ENCODE data around the gene RYR3. TPM values are rescaled to one million over a fixed set of nuclear protein-coding genes. Genes with fewer than 3 reads are reported as not detected.

RYR3 gene
- total RNA-seq, 1 experiment from 2014 or later, result not detected

DNA sequence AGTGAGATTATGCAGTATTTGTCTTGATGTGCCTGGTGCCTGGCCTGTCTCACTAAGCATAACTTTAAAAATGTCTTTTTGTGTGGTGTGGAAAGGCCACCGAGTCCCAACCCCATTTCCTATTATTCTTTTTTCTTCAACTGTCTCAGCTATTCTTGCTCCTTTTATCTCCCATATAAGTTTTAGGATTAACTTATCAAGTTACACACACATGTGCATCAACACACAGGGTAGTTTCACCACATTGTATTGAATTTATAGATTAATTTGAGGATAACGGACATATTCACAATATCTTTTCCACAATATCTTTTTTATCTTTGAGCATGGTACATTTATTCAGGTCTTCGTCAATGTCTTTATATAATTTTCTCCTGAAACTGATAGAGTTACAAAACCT is 127.6 kb downstream of the RYR3 start:
- Histone ChIP-seq H3K9me2 (replicated peaks; ENCODE audit: low read length) (no peaks in the 10 kb centered on the region), H3K4me1 (ENCODE audit: insufficient read depth, low read length) (no peaks in the 10 kb centered on the region), H3K4me2 (ENCODE audit: low read length) (no peak overlapping the region), H2AFZ (ENCODE audit: low read length) (no peak overlapping the region), H3K27me3 (ENCODE audit: low read length) (peaks cover 57% of the 10 kb centered on the region), H4K20me1 (ENCODE audit: low read length) (no peaks in the 10 kb centered on the region), H3F3A (ENCODE audit: low read length, unreplicated experiment) (no peaks in the 10 kb centered on the region), H3K27ac (ENCODE audit: low read length) (no peak overlapping the region), H3K79me2 (ENCODE audit: low read length) (no peaks in the 10 kb centered on the region), H3K4me3 (ENCODE audit: low read length) (no peak overlapping the region), H3K36me3 (ENCODE audit: low read depth, low read length) (no peaks in the 10 kb centered on the region), H3K9me3 (ENCODE audit: low read length) (no peaks in the 10 kb centered on the region), H3K9ac (ENCODE audit: low read length) (no peak overlapping the region)
- DNase-seq (no peak), ATAC-seq (no peak)
- intact Hi-C loops (cut with micrococcal nuclease), result no loop called here
- CTCF ChIA-PET, result no interaction called here
- POLR2A ChIA-PET (ENCODE audit: unreplicated experiment), result interaction anchor here (0.6 kb wide), 1 partner anchor 259 kb away, joined by 3 read pairs; no protein-coding TSS in a partner anchor
- BruUV-seq (replicated peaks), result no TSS peak
- no peak for TF ChIP-seq EZH2 (IDR thresholded peaks at IDR 0.05; ENCODE audit: low read length, unreplicated experiment)
- TF ChIP-seq, protein P1, sequence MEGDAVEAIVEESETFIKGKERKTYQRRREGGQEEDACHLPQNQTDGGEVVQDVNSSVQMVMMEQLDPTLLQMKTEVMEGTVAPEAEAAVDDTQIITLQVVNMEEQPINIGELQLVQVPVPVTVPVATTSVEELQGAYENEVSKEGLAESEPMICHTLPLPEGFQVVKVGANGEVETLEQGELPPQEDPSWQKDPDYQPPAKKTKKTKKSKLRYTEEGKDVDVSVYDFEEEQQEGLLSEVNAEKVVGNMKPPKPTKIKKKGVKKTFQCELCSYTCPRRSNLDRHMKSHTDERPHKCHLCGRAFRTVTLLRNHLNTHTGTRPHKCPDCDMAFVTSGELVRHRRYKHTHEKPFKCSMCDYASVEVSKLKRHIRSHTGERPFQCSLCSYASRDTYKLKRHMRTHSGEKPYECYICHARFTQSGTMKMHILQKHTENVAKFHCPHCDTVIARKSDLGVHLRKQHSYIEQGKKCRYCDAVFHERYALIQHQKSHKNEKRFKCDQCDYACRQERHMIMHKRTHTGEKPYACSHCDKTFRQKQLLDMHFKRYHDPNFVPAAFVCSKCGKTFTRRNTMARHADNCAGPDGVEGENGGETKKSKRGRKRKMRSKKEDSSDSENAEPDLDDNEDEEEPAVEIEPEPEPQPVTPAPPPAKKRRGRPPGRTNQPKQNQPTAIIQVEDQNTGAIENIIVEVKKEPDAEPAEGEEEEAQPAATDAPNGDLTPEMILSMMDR (conservative IDR thresholded peaks at IDR 0.05; ENCODE audit: low read depth, low read length), result no peak
- no peak for TF ChIP-seq EZH2phosphoT487 (IDR thresholded peaks at IDR 0.05; ENCODE audit: borderline replicate concordance, low read length)

GRCh38 chr15:33440900-33441299 is 130.1 kb downstream of the RYR3 start:
- ChIA-PET CTCF (no interaction called here), POLR2A (ENCODE audit: unreplicated experiment) (no interaction called here)

DNA sequence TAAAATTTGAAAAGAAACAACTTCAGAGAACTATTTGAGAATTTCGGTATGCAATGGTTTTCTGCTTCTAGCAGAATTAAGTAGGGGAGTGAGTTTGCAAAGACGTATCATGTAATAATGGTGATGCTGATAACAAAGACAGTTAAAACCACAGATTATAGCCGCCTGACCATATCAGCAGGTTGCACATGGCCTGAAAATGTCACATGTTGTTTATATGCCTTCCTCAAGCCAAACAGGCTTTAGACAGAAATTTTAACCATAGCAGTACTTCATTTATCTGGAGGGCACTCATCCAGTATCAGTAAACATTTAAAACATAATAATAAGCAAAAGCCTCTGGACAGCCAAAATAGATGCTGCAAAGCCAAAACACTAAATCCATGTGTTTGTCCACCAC is 131.7 kb downstream of the RYR3 start:
- peaks cover 91% of the 10 kb centered on the region for H3K27me3 ChIP-seq (ENCODE audit: low read length)
- ATAC-seq, result no peak
- no peaks in the 10 kb centered on the region for H4K20me1 ChIP-seq (ENCODE audit: low read length)
- H3K4me1 ChIP-seq (ENCODE audit: insufficient read depth, low read length), result no peaks in the 10 kb centered on the region
- no peak overlapping the region for H2AFZ ChIP-seq (ENCODE audit: low read length)
- no peaks in the 10 kb centered on the region for H3K9me3 ChIP-seq (ENCODE audit: low read length)
- no peak overlapping the region for H3K27ac ChIP-seq (ENCODE audit: low read length)
- DNase-seq, result no peak
- TF ChIP-seq EZH2 (IDR thresholded peaks at IDR 0.05; ENCODE audit: low read length, unreplicated experiment) (no peak), EZH2phosphoT487 (IDR thresholded peaks at IDR 0.05; ENCODE audit: borderline replicate concordance, low read length) (no peak)
- TF ChIP-seq, protein P1 (conservative IDR thresholded peaks at IDR 0.05; ENCODE audit: low read depth, low read length), result no peak
- intact Hi-C loops (cut with micrococcal nuclease), result no loop called here
- no peaks in the 10 kb centered on the region for H3K36me3 ChIP-seq (ENCODE audit: low read depth, low read length)
- CTCF ChIA-PET, result no interaction called here
- no TSS peak for BruUV-seq (replicated peaks)
- H3K4me2 ChIP-seq (ENCODE audit: low read length), result no peak overlapping the region
- H3K9ac ChIP-seq (ENCODE audit: low read length), result no peak overlapping the region
- H3K4me3 ChIP-seq (ENCODE audit: low read length), result no peak overlapping the region
- no peaks in the 10 kb centered on the region for H3K9me2 ChIP-seq (replicated peaks; ENCODE audit: low read length)
- no peaks in the 10 kb centered on the region for H3F3A ChIP-seq (ENCODE audit: low read length, unreplicated experiment)
- no peaks in the 10 kb centered on the region for H3K79me2 ChIP-seq (ENCODE audit: low read length)
- POLR2A ChIA-PET (ENCODE audit: unreplicated experiment), result no interaction called here

More at GRCh38 chr15:33440900-33441299, 130.1 kb downstream of the RYR3 start:
- peaks cover 76% of the 10 kb centered on the region for H3K27me3 ChIP-seq (ENCODE audit: low read length)
- intact Hi-C loops (cut with micrococcal nuclease), result no loop called here
- no peaks in the 10 kb centered on the region for H3K4me1 ChIP-seq (ENCODE audit: insufficient read depth, low read length)
- no peaks in the 10 kb centered on the region for H3F3A ChIP-seq (ENCODE audit: low read length, unreplicated experiment)
- H2AFZ ChIP-seq (ENCODE audit: low read length), result no peak overlapping the region
- no peak overlapping the region for H3K27ac ChIP-seq (ENCODE audit: low read length)
- ATAC-seq, result no peak
- no peaks in the 10 kb centered on the region for H3K36me3 ChIP-seq (ENCODE audit: low read depth, low read length)
- no peaks in the 10 kb centered on the region for H3K79me2 ChIP-seq (ENCODE audit: low read length)
- H4K20me1 ChIP-seq (ENCODE audit: low read length), result no peaks in the 10 kb centered on the region
- no TSS peak for BruUV-seq (replicated peaks)
- TF ChIP-seq, protein P1 (conservative IDR thresholded peaks at IDR 0.05; ENCODE audit: low read depth, low read length), result no peak
- no peaks in the 10 kb centered on the region for H3K9me2 ChIP-seq (replicated peaks; ENCODE audit: low read length)
- no peak overlapping the region for H3K9ac ChIP-seq (ENCODE audit: low read length)
- H3K4me2 ChIP-seq (ENCODE audit: low read length), result no peak overlapping the region
- H3K9me3 ChIP-seq (ENCODE audit: low read length), result no peaks in the 10 kb centered on the region
- no peak overlapping the region for H3K4me3 ChIP-seq (ENCODE audit: low read length)
- DNase-seq, result no peak
